Forelimb muscle (tissue), 1 donor: ENCODE results near the gene OSM. TPM values are rescaled to one million over a fixed set of nuclear protein-coding genes. Genes with fewer than 3 reads are reported as not detected.

ENCODE experiments used
- DNase-seq: peaks from one replicate; pipeline ENCODE4 v3.0.0-alpha.2; 2013; ENCODE audit warnings: low read depth
- polyA plus RNA-seq: library from polyadenylated mRNA; unstranded; fragments of 120-200 nt; gene quantifications from one replicate; pipeline ENCODE4 v1.2.1, GENCODE V29; 2013; ENCODE audit not compliant: insufficient read length

OSM gene
- polyA plus RNA-seq, 1 donor = 0.08 TPM

DNA sequence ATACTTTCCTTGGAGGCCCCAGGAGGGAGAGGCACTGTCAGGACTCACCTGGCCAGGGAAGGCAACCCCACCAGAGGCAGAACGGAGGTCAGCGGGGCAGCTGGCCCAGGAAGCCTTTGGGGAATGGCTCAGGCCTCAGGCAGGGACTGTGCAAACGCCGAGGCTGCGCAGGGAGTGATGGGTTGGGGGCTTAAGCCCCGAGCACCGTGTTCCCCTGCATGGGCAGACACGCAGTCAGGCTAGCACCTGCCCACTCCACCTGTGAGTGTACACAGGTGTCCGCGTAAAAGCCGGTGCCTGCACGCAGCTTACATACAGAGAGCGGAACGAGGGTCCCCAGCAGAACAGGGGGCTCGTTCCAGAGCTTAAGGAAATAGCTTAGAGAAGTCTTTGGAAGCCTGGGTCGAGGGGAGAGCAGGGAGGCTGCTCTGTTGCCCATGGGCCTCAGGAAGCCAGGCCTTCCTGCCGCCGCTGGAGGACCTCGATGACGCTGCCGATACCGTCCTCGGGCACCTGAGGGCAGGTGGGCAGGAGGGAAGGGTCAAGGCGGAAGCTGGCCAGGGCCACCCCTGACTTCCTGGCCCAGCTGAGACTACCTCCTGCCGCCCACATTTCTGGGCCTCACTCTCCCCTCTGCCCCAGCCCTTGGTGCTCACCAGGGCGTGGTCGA lies 18.7 kb upstream of the OSM start:
- no peak for DNase-seq

GRCh38 chr22:30284666-30285065 lies 18.0 kb upstream of the OSM start:
- DNase-seq = no peak

DNA sequence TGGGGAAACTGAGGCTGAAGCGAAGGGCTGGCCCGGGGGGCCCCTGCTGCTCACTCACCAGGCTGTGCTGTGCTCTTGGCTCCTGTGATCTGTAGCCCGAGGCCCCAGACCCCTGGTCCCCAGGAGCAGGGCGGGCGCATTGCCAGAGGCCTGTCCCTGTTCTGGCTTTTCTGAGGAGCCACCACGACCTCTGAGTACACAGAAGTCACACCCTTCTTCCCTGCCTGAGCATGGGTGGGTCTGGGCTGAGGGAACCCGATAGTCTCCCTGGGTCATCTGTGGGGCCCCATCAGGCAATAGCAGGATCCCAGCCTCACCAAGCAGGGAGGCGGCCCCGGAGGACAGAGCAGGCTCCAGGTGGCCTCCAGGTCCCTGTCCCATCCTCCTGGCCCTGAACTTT lies 17.5 kb upstream of the OSM start:
- DNase-seq = no peak

DNA sequence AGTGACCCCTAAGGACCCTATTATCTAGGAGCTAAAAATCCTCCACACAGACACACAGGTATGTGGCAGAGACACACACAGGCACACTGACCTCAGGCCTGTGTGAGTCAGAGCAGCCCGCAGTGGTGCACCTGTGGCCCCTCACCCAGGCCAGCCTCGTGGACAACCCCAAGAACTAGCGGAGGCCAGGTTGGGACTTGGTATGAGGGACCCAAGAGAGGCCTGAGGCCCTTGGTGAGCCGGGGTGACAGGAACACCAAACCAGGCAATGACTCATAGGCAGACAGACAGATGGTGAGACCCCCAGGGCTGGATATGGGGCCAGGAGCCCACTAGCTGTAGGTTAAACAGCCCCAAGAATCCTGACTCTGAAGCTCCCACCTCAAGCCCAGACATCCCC lies 16.7 kb upstream of the OSM start:
- DNase-seq = no peak

GRCh38 chr22:30282616-30283046 lies 16.0 kb upstream of the OSM start:
- no peak for DNase-seq

DNA sequence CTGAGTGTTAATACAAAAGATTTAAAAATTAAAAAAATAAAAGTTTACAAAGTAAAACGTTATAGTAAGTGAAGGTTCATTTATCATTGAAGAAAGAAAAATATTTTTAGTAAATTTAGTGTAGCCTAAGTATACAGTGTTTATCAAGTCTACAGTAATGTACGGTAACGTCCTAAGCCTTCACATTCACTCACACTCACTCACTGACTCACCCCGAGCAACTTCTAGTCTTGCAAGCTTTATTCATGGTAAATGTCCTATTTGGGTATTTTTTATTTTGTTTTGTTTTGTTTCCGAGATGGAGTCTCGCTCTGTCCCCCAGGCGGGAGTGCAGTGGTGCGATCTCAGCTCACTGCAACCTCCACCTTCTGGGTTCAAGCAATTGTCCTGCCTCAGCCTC lies 13.9 kb upstream of the OSM start:
- no peak for DNase-seq

DNA sequence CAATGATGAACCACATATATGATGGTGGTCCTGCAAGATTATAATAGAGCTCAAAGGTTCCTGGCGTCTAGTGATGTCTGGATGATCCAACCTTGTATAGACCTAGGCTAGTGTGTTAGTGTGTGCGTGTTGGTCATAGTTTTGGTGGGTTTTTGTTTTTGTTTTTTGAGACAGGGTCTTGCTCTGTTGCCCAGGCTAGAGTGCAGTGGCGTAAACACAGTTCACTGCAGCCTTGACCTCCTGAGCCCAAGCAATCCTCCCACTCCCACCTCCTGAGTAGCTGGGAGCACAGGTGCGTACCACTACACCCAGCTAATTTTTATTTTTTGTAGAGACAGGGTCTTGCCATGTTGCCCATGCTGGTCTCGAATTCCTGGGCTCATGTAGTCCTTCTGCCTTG lies 13.3 kb upstream of the OSM start:
- no peak for DNase-seq

DNA sequence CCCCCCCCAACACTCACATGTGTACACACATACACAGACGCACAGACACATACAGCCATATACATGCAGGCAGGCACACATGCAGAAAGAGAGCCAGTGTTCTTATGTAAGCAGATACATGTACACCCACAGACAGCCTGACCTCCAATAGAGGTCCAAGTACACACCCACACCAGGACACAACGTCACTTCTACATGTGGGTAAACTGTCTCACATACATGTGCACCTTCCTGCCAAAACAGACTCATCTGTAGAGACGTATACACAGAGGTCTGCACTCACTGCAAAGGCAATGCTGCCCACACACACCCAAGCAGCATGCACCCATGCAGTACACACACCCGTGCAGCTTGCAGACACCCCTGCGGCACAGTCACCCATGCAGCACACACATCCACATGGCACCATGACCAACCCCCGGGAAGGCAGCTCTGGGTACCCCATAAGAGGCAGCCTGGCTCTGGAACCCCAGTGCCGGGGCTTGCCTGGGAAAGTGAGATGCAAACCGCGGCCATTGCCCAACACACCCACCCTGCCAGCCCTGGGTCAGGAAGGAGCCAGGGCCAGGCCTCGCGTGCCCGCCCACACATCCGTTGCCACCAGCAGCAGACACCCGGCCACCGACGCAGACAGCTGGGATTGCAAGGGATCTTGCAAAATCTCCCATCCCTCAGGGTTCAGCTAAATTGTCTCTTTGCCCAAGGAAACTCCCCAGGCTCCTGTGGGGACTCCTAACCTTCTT lies 12.6 kb upstream of the OSM start:
- no peak for DNase-seq

DNA sequence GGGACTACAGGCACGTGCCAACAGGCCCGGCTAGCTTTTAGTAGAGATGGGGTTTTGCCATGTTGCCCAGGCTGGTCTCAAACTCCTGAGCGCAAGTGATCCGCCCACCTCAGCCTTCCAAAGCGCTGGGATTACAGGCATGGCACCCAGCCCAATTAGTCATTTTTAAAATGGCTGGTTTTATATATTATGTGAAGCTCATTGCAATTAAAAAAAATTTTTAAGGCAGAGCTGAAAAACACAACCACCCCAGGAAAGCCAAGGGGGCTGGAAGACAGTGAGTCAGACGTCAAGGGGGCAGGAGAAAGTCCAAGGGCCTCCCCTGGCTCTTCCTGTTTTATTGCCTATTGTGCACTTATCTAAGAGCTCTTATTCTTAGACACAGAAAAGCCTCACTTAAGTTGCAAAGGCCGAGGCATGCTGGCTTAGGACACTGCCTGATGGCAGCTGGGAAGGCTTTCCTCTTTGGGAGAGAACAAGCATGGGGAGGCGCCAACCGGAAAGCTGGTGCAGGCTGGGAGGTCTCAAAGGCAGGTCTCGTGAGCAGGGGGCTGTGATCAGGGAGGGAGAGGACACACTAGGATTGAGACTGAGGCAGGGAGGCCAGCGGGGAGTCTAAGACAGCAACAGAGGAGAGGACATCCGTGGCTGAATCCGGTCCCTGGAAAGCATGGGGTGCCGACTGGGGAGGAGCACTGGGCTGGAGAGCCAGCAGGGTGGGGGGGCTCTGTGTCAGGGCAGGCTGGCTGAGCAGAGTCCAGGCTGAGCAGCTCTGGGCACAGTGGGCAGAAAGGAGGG lies 11.1 kb upstream of the OSM start:
- DNase-seq = no peak

DNA sequence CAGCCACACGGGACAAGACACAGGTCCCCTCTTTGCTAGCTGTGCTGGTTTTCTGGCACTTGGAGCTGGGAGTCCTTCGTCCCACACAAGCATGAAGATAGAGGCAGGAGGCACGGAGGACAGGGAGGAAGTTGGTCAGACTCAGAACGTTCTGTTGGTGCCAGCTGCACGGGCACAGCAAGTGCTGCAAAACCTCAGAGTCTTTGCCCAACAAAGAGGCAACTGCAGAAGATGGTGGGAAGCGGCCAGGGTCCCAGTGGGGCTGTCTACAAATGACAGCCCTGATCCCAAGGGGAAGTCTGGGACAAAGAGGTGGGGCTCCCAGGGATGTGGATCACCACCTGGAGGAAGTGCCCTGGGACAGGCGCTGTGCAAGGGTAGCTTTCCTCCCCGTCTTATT lies 9.4 kb upstream of the OSM start:
- no peak for DNase-seq

- DNase-seq = no peak
These were observed 9.0 kb upstream of the OSM start for GRCh38 chr22:30275625-30276024.

DNA sequence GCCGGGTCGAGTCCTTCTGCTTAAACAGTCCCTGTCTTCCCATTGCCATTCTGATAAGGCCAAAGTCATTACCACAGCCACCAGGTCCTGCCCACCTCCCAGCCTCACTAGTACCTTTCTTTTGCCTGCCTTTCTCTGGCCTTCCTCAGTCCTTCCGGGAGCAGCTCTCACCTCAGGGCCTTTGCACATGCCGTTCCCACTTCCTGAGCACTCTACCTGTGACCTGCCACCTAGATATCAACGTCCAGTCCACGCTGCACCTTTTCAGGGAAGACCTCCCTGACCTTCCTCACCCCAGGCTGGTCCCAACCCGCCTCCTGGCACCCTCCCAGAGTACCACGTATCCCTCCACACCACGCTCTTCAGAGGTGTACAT lies 7.8 kb upstream of the OSM start:
- DNase-seq = no peak

GRCh38 chr22:30273711-30274436 lies 7.2 kb upstream of the OSM start:
- DNase-seq = no peak

DNA sequence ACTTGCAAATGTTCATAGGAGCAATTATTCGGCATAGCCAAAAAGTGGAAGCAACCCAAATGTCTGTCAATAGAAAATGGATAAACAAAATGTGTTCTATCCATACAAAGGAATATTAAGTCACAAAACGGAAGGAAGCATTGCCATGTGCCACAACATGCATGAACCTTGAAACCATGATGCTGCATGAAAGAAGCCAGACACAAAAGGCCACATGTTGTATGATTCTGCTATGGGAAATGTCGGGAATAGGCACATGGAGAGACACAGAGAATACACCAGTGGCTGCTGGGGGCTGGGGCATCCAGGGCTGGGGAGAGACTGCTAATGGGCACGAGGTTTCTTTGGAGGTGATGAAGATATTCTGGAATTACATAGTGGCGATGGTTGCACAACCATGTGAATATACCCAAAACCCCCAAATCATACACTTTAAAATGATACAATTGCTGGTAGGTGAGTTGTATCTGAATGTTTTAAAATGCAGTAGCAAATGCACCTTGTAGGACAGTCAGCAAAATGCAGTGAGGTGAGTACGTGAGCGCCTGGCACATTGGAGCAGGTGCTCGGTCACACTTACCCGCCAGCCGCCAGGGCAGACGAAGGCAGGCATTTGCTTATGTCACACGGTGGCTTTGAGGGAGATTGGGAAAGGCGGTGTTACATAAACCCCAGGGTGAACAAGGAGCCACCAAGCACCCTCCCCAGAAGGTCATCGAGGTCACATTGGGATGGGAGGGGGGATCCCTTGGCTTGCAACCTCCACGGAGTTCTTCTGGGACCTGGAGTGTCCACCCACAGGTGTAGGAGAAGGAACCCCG lies 6.3 kb upstream of the OSM start:
- DNase-seq = no peak

- no peak for DNase-seq
These were observed 4.2 kb upstream of the OSM start for GRCh38 chr22:30270832-30271231.

- no peak for DNase-seq
These were observed 1.7 kb upstream of the OSM start for GRCh38 chr22:30268331-30268730.

- no peak for DNase-seq
These were observed 991 bp upstream of the OSM start for GRCh38 chr22:30267382-30268302.

GRCh38 chr22:30265823-30266444 lies 717 bp downstream of the OSM start:
- no peak for DNase-seq

DNA sequence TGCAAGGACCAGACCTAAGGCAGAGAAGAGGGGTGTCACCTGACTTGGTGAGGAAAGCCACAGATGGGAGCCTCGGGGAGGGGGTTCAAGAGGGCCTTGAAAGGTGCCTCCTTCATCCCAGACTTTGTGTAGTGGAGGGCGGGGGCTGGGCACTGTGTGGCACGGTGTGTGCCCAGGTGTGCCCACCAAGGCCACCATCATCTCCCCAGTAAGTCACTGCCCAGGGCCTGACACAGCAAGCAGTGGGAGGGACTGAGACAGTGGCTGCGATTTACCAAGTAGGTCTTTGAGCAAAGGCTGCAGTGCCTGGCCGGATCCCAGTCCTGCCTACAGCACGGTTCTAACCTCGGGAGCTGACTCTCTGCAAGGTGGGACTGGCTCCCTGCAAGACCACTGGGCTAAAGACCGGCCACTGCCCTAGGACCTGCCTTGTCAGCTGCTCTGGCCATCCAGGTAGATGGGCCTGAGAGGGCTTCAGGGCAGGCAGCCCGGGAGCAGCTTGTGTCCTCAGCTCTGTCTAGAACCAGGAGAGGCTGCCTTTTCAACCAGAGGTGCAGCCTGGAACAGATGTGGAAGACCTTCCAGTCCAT lies 1.4 kb downstream of the OSM start:
- DNase-seq = no peak
